GM21526 (cell line): ENCODE measurements around the gene ZCCHC3.
A peak's percentile ranks its signal among the peaks of the same experiment; 100 is the strongest.
"Not testable (repeated sequence)": the region's sequence is repeated elsewhere in the genome, so short reads cannot be mapped to it uniquely, and the experiment has no call there.

Experiments used
- ATAC-seq: cut with Tn5 transposase; IDR thresholded peaks from one replicate; pipeline ENCODE4 v1.9.1; 2021; ENCODE audit warnings: moderate library complexity; ENCODE audit not compliant: unreplicated experiment, low FRiP score

Gene ZCCHC3

GRCh38 chr20:336040-336439 lies 38.7 kb downstream of the ZCCHC3 start:
- not testable (repeated sequence) for ATAC-seq

GRCh38 chr20:341682-342081 lies 44.3 kb downstream of the ZCCHC3 start:
- no peak for ATAC-seq

DNA sequence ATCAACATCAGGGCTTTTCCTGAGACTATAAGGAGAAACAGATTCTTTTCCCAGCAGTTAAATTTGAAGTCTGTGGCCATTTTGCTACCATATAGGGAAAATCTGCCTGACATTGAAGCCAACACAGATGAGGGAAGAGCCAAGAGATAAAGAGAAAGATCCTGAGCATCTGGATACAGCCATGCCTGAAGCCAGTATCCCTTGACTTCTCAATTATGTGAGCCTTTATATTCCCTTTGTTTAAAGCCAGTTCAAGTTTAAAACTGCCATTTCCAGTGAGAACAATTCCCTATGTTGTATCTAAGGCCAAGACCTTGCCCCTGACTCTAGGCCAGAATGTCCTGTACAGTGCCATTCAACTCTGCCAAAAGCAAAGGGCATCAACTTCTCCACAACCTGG lies 45.7 kb downstream of the ZCCHC3 start:
- no peak for ATAC-seq

- ATAC-seq = no peak
Measured at GRCh38 chr20:346033-346639, 48.8 kb downstream of the ZCCHC3 start.

GRCh38 chr20:346640-347316 lies 49.4 kb downstream of the ZCCHC3 start, which contains the start of gene NRSN2:
Gene NRSN2 (plus strand): TSS chr20:347111. CDS start chr20:349644, 2,533 bp downstream.
- peak; percentile 34 for ATAC-seq

DNA sequence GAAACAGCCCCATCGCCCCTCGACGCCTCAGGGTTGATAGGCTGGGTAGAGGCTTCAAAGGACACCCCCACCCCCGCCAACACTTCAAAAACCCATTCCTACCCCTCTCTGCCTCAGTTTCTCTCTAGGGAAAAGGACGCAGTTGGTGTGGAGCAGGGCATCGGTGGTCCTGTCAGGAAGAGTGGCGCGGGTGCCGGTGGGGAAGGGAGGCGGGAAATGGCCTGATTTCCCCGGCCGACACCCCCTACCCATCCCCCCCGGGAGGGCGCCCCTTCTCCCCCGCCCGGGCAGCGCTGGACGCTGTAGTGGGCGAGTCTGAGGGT lies 49.9 kb downstream of the ZCCHC3 start:
- ATAC-seq = peak; percentile 2

DNA sequence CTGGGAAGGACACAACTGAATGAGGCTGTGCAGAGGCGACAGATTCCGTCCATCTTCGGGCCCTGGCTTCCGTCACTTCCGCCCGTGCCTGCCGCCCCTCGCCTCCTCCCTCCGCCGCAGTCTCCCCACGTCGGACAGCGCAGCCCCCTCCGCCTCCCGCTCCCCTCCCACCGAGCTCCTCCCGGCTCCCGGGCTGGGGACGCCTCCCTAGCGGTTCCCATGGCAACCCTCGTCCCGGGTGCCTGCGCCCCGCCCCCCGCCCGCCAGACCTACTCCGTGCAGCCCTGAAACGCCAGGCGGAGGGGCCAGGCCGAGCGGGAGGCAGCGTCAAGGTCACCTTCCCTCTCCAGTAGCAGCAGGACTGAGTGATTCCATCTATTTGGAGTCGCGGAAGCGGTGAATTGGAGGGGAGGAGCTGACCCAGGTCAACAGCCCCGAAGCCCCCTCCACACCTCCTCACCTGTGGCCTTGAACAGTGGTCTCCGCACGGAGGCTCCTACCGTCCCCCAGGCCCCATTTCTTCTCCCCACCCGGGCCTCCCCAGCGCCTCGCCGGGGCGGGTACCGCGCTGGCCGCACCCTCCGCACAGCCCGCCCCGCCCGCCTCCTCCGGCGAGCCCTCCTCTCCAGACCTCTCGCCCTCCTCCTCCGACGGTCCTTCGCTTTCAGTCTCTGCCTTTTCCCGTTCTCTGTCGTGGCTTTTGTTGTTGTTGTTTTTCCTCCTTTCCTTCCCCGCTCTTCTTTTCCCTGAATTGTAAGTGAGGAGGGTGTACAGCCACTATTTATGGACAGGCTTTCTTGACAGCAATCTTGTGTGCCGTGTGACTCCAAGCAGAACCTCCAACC lies 50.5 kb downstream of the ZCCHC3 start:
- peak; percentile 65 for ATAC-seq

- ATAC-seq = no peak
Measured at GRCh38 chr20:348972-349841, 51.8 kb downstream of the ZCCHC3 start.
